PC-3 (cell line): ENCODE results near the gene TGFBR3.

Experiments
- CTCF ChIP-seq: fragments of 300-600 bp; sonication (generic); conservative IDR thresholded peaks from 2 replicates; pipeline ENCODE4 v1.5.1; 2017; ENCODE audit warnings: antibody characterized with exemption, low read depth, mild to moderate bottlenecking, low read length
- EZH2 ChIP-seq: fragments of 300-600 bp; sonication (generic); IDR thresholded peaks from one replicate; pipeline ENCODE4 v1.6.1; 2017; ENCODE audit warnings: antibody characterized with exemption, mild to moderate bottlenecking, low read length; ENCODE audit not compliant: unreplicated experiment
- EZH2phosphoT487 ChIP-seq: fragments of 300-600 bp; sonication (generic); IDR thresholded peaks from 2 replicates; pipeline ENCODE4 v1.6.1; 2018; ENCODE audit warnings: mild to moderate bottlenecking, antibody characterized with exemption, low read length, borderline replicate concordance

GRCh38 chr1:91736146-91736714 lies 149.7 kb downstream of the TGFBR3 start:
- TF ChIP-seq CTCF, result no peak
- TF ChIP-seq EZH2phosphoT487, result no peak
- no peak for TF ChIP-seq EZH2
